Fibroblast of lung (primary cell): ENCODE data around the gene ATP1B1.

ENCODE experiments used
- CTCF ChIP-seq, 2 donors: IDR thresholded peaks in 1 of 2; conservative IDR thresholded peaks in 1 of 2; 1 replicate in 1 of 2; 2 replicates in 1 of 2; pipeline ENCODE4 v1.5.1; 2011 to 2012; ENCODE audit warnings: low read length in 2 of 2, control low read depth in 1 of 2, inconsistent platforms in 1 of 2, low read depth in 1 of 2, mild to moderate bottlenecking in 1 of 2
- EZH2 ChIP-seq: IDR thresholded peaks from 2 replicates; pipeline ENCODE4 v1.5.1; 2012; ENCODE audit warnings: low read length, control low read depth, mild to moderate bottlenecking; ENCODE audit errors: missing control alignments

- TF ChIP-seq CTCF (conservative IDR thresholded peaks at IDR 0.05 in 1 of 2, IDR thresholded peaks at IDR 0.05 in 1 of 2; ENCODE audit: low read depth in 1 of 2, low read length in 2 of 2) (no peak), EZH2 (no peak)
These were observed 6.9 kb upstream of the ATP1B1 start for GRCh38 chr1:169099561-169099960.
